Neural crest cell (in vitro differentiated cells): ENCODE results near the gene SCCPDH. TPM values are rescaled to one million over a fixed set of nuclear protein-coding genes. Genes with fewer than 3 reads are reported as not detected.
"Not testable (repeated sequence)": the region's sequence is repeated elsewhere in the genome, so short reads cannot be mapped to it uniquely, and the experiment has no call there.

ENCODE experiments used
- DNase-seq: peaks from one replicate; pipeline ENCODE4 v3.0.0; 2021; ENCODE audit warnings: low read depth, mixed read lengths, low spot score
- H3K27ac Mint-ChIP-seq: one replicate; pipeline ENCODE4 v1.8.0; 2021; ENCODE audit warnings: mild to moderate bottlenecking, mixed read lengths; ENCODE audit not compliant: unreplicated experiment
- H3K27me3 Mint-ChIP-seq: 2 replicates; pipeline ENCODE4 v1.8.0; 2021; ENCODE audit warnings: low read depth, mild to moderate bottlenecking, mixed read lengths
- H3K36me3 Mint-ChIP-seq: 2 replicates; pipeline ENCODE4 v1.8.0; 2021; ENCODE audit warnings: low read depth, mild to moderate bottlenecking, mixed read lengths
- H3K4me1 Mint-ChIP-seq: 2 replicates; pipeline ENCODE4 v1.8.0; 2021; ENCODE audit warnings: mixed read lengths
- H3K4me3 Mint-ChIP-seq: one replicate; pipeline ENCODE4 v1.8.0; 2021; ENCODE audit warnings: mild to moderate bottlenecking, mixed read lengths
- H3K9me3 Mint-ChIP-seq: 2 replicates; pipeline ENCODE4 v1.8.0; 2021; ENCODE audit warnings: mixed read lengths
- total RNA-seq: library from RNA; stranded (reverse); gene quantifications from 2 replicates; pipeline ENCODE4 v1.2.1, GENCODE V29; 2021
- TF ChIP-seq, protein P1 (sequence below): fragments of 200-600 bp; sonication (generic); conservative IDR thresholded peaks from 2 replicates; pipeline ENCODE4 v1.5.0; 2021; ENCODE audit warnings: antibody characterized with exemption, mild to moderate bottlenecking

The SCCPDH gene
- total RNA-seq, 1 donor from 2014 or later: 53.1 TPM

GRCh38 chr1:246809473-246809872 is 85.3 kb downstream of the SCCPDH start:
- TF ChIP-seq, protein P1, sequence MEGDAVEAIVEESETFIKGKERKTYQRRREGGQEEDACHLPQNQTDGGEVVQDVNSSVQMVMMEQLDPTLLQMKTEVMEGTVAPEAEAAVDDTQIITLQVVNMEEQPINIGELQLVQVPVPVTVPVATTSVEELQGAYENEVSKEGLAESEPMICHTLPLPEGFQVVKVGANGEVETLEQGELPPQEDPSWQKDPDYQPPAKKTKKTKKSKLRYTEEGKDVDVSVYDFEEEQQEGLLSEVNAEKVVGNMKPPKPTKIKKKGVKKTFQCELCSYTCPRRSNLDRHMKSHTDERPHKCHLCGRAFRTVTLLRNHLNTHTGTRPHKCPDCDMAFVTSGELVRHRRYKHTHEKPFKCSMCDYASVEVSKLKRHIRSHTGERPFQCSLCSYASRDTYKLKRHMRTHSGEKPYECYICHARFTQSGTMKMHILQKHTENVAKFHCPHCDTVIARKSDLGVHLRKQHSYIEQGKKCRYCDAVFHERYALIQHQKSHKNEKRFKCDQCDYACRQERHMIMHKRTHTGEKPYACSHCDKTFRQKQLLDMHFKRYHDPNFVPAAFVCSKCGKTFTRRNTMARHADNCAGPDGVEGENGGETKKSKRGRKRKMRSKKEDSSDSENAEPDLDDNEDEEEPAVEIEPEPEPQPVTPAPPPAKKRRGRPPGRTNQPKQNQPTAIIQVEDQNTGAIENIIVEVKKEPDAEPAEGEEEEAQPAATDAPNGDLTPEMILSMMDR: no peak
- Mint-ChIP-seq H3K9me3 (no peaks in the 10 kb centered on the region), H3K27ac (no peak overlapping the region), H3K36me3 (no peaks in the 10 kb centered on the region), H3K4me3 (no peak overlapping the region), H3K4me1 (no peaks in the 10 kb centered on the region), H3K27me3 (no peaks in the 10 kb centered on the region)
- no peak for DNase-seq

- TF ChIP-seq, protein P1: no peak
- no peak for DNase-seq
- Mint-ChIP-seq H3K9me3 (no peaks in the 10 kb centered on the region), H3K27ac (no peak overlapping the region), H3K27me3 (no peaks in the 10 kb centered on the region), H3K36me3 (no peaks in the 10 kb centered on the region), H3K4me1 (no peaks in the 10 kb centered on the region), H3K4me3 (no peak overlapping the region)
Observed at GRCh38 chr1:246811985-246812384, 87.8 kb downstream of the SCCPDH start.

DNA sequence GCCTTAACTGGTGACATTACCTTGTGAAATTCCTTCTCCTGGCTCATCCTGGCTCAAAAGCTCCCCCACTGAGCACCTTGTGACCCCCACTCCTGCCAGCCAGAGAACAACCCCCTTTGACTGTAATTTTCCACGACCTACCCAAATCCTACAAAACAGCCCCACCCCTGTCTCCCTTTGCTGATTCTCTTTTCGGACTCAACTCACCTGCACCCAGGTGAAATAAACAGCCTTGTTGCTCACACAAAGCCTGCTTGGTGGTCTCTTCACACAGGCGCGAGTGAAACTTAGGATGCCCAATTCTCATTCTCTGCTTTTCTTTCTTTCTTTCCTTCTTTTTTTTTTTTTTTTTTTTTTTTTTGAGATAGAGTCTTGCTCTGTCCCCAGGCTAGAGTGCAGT is 89.1 kb downstream of the SCCPDH start:
- H3K4me3 Mint-ChIP-seq, H3K4me1 Mint-ChIP-seq, H3K27ac Mint-ChIP-seq, H3K27me3 Mint-ChIP-seq, H3K9me3 Mint-ChIP-seq, DNase-seq, H3K36me3 Mint-ChIP-seq: not testable (repeated sequence)

GRCh38 chr1:246814890-246815289 is 90.7 kb downstream of the SCCPDH start:
- Mint-ChIP-seq H3K27ac (no peak overlapping the region), H3K4me3 (no peak overlapping the region), H3K9me3 (peaks cover 3% of the 10 kb centered on the region), H3K4me1 (no peaks in the 10 kb centered on the region), H3K36me3 (no peaks in the 10 kb centered on the region), H3K27me3 (no peaks in the 10 kb centered on the region)
- TF ChIP-seq, protein P1: no peak
- DNase-seq: no peak

DNA sequence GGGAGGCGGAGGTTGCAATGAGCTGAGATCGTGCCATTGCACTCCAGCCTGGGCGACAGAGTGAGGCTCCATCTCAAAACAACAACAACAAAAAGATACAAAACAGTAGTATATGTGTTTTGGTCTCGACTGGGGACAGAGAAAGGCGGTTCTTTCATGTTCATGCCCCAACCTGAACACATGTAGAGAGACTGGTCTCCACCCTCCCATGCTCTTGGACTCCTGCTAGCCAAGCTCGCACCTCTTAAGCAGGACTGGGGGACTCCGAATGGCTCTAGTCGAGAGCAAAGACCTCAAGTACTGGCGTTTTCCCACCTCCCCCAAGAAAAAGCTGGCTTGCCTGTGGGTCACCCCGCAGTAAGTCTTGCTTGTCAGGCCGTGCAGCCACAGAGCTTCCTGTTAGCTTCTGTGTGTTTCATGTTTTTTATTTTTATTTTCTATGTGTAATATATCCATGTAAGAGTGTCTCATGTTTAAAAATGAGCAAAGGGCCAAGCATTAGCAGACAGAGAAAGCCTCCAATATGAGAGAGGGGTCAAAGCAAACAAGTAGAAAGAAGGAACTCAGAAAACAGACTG is 91.6 kb downstream of the SCCPDH start:
- Mint-ChIP-seq H3K4me3 (no peak overlapping the region), H3K36me3 (no peaks in the 10 kb centered on the region), H3K27ac (no peak overlapping the region), H3K4me1 (no peaks in the 10 kb centered on the region), H3K9me3 (peaks cover 3% of the 10 kb centered on the region), H3K27me3 (no peaks in the 10 kb centered on the region)
- TF ChIP-seq, protein P1: no peak
- DNase-seq: no peak

Other genes with a start within 250 kb of the SCCPDH start
- gene SMYD3, start 217.1 kb upstream of the SCCPDH start, total RNA-seq: 24.2 and 25.8 TPM in 2 replicates
- 9.0 and 9.4 TPM in 2 replicates for gene TFB2M, start 158.1 kb upstream of the SCCPDH start, total RNA-seq
- gene CNST, start 158.0 kb upstream of the SCCPDH start, total RNA-seq: 20.5 and 21.6 TPM in 2 replicates
- gene AHCTF1, start 207.5 kb downstream of the SCCPDH start, total RNA-seq: 40.4 and 47.3 TPM in 2 replicates